GM12892 (cell line): ENCODE measurements around the gene RIPOR2.
"Not testable (repeated sequence)": the region's sequence is repeated elsewhere in the genome, so short reads cannot be mapped to it uniquely, and the experiment has no call there.

Source experiments
- POLR2A ChIP-seq: IDR thresholded peaks from 2 replicates; pipeline ENCODE4 v1.6.1; 2011; ENCODE audit warnings: low read depth, low read length, control low read depth
- POLR2AphosphoS5 ChIP-seq: IDR thresholded peaks from 2 replicates; pipeline ENCODE4 v1.6.1; 2011; ENCODE audit warnings: low read depth, low read length, control low read depth
- TAF1 ChIP-seq: IDR thresholded peaks from 2 replicates; pipeline ENCODE4 v1.6.1; 2011; ENCODE audit warnings: low read depth, mild to moderate bottlenecking, control low read depth, low read length, borderline replicate concordance

- TF ChIP-seq POLR2A, TAF1, POLR2AphosphoS5: not testable (repeated sequence)
These were observed 12.5 kb upstream of the RIPOR2 start for GRCh38 chr6:24948261-24948660.
